Measurements from ENCODE around the gene CELF5. TPM values are rescaled to one million over a fixed set of nuclear protein-coding genes. Genes with fewer than 3 reads are reported as not detected.

The CELF5 gene
- total RNA-seq, 1 experiment from 2014 or later: 1.2 TPM

- Histone ChIP-seq H3K9me3 (ENCODE audit: control insufficient read depth, insufficient read depth, low read depth, low read length) (no peaks in the 10 kb centered on the region), H3K27ac (ENCODE audit: low read length) (no peak overlapping the region), H3K4me3 (ENCODE audit: low read depth in 2 of 2, low read length in 2 of 2) (no peak overlapping the region), H3K36me3 (ENCODE audit: control insufficient read depth, insufficient read depth, low read length) (no peaks in the 10 kb centered on the region), H3K4me1 (ENCODE audit: control insufficient read depth, insufficient read depth, low read length) (no peaks in the 10 kb centered on the region), H3K27me3 (ENCODE audit: control insufficient read depth, insufficient read depth, low read length) (peaks cover 4% of the 10 kb centered on the region; the same call in 1 of the 2 replicates)
- no TSS peak for BruUV-seq (replicated peaks)
- ChIA-PET CTCF (no interaction called here), POLR2A (no interaction called here)
- DNase-seq (ENCODE audit: low read depth, low spot score) (no peak), ATAC-seq (no peak)
- intact Hi-C loops (cut with micrococcal nuclease; ENCODE audit: unreplicated experiment) (no loop called here), in situ Hi-C loops (cut with HindIII; ENCODE audit: low pct_unique_long_range_greater_than_20kb, low sequenced_read_pairs) (no loop called here)
- TF ChIP-seq SIN3A (IDR thresholded peaks at IDR 0.05; ENCODE audit: borderline replicate concordance, insufficient read depth, low read depth, low read length): no peak
- no peak for TF ChIP-seq TCF7L2 (IDR thresholded peaks at IDR 0.05; ENCODE audit: low read depth, low read length)
- no peak for TF ChIP-seq CTCF (IDR thresholded peaks at IDR 0.05)
- no peak for TF ChIP-seq POLR2AphosphoS5 (IDR thresholded peaks at IDR 0.05; ENCODE audit: low read depth, low read length)
Measured at GRCh38 chr19:3314962-3315675, 90.7 kb downstream of the CELF5 start.

- H3K4me3 ChIP-seq (ENCODE audit: low read depth in 2 of 2, low read length in 2 of 2): no peak overlapping the region
- H3K27me3 ChIP-seq (ENCODE audit: control insufficient read depth, insufficient read depth, low read length): no peaks in the 10 kb centered on the region; the same call in 1 of the 2 replicates
- no peaks in the 10 kb centered on the region for H3K9me3 ChIP-seq (ENCODE audit: control insufficient read depth, insufficient read depth, low read depth, low read length)
- intact Hi-C loops (cut with micrococcal nuclease; ENCODE audit: unreplicated experiment): no loop called here
- no peak overlapping the region for H3K27ac ChIP-seq (ENCODE audit: low read length)
- DNase-seq (ENCODE audit: low read depth, low spot score): no peak
- ChIA-PET POLR2A (no interaction called here), CTCF (no interaction called here)
- BruUV-seq (replicated peaks): no TSS peak
- H3K4me1 ChIP-seq (ENCODE audit: control insufficient read depth, insufficient read depth, low read length): no peaks in the 10 kb centered on the region
- in situ Hi-C loops (cut with HindIII; ENCODE audit: low pct_unique_long_range_greater_than_20kb, low sequenced_read_pairs): no loop called here
- ATAC-seq: no peak
- no peaks in the 10 kb centered on the region for H3K36me3 ChIP-seq (ENCODE audit: control insufficient read depth, insufficient read depth, low read length)
- TF ChIP-seq POLR2AphosphoS5 (IDR thresholded peaks at IDR 0.05; ENCODE audit: low read depth, low read length): no peak
- TF ChIP-seq SIN3A (IDR thresholded peaks at IDR 0.05; ENCODE audit: borderline replicate concordance, insufficient read depth, low read depth, low read length): no peak
- TF ChIP-seq TCF7L2 (IDR thresholded peaks at IDR 0.05; ENCODE audit: low read depth, low read length): no peak
- TF ChIP-seq REST (IDR thresholded peaks at IDR 0.05; ENCODE audit: insufficient read depth in 1 of 2, low read depth in 2 of 2, low read length in 1 of 2): no peak
- TF ChIP-seq CTCF (IDR thresholded peaks at IDR 0.05): no peak
Measured at GRCh38 chr19:3315676-3315973, 91.2 kb downstream of the CELF5 start.
